Measurements from ENCODE around the gene FGL2.
"Not testable (repeated sequence)": the region's sequence is repeated elsewhere in the genome, so short reads cannot be mapped to it uniquely, and the experiment has no call there.

The FGL2 gene

DNA sequence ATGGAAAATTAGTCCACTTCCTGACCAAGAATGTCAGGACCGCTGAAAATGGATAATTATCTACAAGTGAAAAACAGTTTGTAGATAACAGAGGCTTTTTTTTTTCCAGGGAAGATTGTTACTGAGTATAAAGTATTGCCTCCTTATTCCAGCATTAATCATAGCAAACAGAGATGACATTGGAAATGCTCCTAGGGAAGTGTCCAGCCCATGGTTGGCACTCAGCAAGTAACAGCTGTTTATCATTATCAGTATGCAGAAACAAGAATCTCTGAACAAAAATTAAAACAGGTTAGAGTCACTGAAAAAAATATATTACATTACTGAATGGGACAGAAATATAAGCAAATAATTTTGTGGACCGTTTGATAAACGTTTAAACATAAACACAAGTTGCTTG lies 14.6 kb downstream of the FGL2 start:
- TF ChIP-seq ZFX (IDR thresholded peaks at IDR 0.05; ENCODE audit: borderline replicate concordance), result no peak
- TF ChIP-seq, protein P1, sequence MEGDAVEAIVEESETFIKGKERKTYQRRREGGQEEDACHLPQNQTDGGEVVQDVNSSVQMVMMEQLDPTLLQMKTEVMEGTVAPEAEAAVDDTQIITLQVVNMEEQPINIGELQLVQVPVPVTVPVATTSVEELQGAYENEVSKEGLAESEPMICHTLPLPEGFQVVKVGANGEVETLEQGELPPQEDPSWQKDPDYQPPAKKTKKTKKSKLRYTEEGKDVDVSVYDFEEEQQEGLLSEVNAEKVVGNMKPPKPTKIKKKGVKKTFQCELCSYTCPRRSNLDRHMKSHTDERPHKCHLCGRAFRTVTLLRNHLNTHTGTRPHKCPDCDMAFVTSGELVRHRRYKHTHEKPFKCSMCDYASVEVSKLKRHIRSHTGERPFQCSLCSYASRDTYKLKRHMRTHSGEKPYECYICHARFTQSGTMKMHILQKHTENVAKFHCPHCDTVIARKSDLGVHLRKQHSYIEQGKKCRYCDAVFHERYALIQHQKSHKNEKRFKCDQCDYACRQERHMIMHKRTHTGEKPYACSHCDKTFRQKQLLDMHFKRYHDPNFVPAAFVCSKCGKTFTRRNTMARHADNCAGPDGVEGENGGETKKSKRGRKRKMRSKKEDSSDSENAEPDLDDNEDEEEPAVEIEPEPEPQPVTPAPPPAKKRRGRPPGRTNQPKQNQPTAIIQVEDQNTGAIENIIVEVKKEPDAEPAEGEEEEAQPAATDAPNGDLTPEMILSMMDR (IDR thresholded peaks at IDR 0.05), result no peak
- H3K27ac ChIP-seq, result no peak overlapping the region

DNA sequence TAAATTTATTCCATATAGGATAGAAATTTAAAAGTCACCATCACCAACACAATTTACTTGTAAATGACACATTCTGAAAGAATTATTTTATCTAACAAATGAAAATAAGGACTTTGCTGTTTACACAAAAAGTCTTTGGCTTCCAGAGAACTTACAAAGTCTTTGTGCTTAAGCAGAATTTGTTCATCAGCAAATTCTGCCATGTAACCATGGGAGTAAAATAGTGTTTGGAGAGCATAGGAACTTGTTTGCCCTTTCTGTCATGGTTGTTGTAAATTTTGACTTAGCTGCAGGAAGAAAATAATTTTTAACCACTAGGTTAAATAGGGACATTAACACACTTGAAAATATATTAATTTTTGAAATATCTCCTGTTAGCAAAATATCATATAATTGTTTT lies 15.2 kb downstream of the FGL2 start:
- H3K27ac ChIP-seq, result no peak overlapping the region
- TF ChIP-seq ZFX (IDR thresholded peaks at IDR 0.05; ENCODE audit: borderline replicate concordance), result no peak
- TF ChIP-seq, protein P1 (IDR thresholded peaks at IDR 0.05), result no peak

DNA sequence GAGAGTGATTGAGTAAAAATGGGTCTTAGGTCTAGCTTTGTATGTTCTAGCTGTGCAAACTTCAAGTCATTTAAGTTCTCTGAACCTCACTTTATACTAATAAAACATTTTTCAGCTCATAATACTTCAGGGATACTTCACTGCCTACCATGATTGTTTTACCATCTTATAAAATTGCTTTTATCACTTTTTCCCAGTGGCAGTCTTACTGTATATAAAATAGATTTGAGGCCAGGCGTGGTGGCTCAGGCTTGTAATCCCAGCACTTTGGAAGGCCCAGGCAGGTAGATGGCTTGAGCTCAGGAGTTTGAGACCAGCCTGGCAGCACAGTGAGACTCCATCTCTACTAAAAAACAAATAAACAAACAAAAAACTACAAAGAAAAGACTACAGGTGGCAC lies 17.4 kb downstream of the FGL2 start:
- no peak overlapping the region for H3K27ac ChIP-seq
- no peak for TF ChIP-seq ZFX (IDR thresholded peaks at IDR 0.05; ENCODE audit: borderline replicate concordance)
- TF ChIP-seq, protein P1 (IDR thresholded peaks at IDR 0.05), result no peak

DNA sequence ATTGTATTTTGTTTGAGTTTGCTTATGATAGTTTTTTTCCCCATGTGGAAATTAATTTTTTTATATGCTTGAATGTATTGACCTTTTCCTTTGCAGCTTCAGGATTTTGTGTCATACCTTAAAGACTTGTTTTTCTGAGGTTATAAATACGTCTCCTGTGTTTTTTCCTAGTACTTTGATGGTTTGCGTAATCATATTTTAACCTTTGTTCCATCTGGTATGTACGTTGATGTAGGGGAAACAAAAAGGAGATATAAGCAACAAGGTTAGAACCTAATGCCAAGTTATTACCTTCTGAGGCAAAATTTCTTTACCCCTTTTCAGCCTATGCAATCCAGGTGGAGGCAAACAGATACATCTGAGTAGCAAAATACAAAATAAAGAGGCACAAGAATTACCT lies 17.9 kb downstream of the FGL2 start:
- TF ChIP-seq, protein P1 (IDR thresholded peaks at IDR 0.05), result no peak
- no peak for TF ChIP-seq ZFX (IDR thresholded peaks at IDR 0.05; ENCODE audit: borderline replicate concordance)
- no peak overlapping the region for H3K27ac ChIP-seq

DNA sequence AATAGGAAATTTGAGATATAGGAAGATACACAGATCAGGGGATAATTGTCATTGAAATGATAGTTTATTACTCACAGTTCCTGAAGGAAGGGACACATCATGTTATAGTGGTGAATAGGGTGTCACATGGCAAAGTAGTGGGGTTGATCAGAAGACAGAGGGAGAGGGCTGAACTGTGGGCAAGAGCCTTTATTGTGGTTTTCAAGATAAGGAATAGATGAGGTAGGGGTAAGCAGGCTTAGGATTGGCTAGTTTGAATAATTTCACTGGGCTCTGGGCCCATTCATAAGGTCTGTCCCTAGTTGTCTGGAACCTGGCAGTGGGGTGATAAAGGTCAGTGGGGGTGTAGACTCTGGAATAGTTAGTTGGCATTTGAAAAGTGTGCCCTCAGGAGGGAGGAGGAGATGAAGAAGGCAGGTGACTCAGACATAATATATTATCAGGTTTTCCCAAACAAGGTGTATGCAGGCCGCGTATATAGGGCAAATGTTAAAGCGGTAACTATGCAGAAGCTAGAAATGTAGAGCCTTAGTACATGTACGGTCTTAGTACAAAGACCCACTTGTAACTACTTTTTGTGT lies 18.5 kb downstream of the FGL2 start:
- TF ChIP-seq, protein P1 (IDR thresholded peaks at IDR 0.05), result no peak
- no peak for TF ChIP-seq ZFX (IDR thresholded peaks at IDR 0.05; ENCODE audit: borderline replicate concordance)
- no peak overlapping the region for H3K27ac ChIP-seq

DNA sequence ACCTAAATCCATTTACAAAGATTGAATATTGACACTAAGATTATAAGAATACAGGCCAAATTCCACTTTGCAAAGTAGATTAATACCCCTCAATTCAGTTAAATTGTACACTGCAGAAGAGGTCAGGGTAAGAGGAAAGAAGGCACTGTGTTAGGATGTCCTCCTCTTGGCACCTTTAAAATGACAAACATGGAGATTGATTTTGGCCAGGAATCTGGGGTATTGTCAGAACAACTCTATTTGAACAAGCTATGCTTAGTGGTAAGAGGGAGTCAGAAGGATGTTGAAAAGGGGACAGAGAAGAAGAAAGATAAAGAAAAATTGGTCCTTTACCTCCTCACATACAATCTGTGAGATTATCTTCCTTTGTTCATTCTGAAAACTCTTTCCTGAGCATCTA lies 21.6 kb downstream of the FGL2 start:
- H3K27ac ChIP-seq, result not testable (repeated sequence)

DNA sequence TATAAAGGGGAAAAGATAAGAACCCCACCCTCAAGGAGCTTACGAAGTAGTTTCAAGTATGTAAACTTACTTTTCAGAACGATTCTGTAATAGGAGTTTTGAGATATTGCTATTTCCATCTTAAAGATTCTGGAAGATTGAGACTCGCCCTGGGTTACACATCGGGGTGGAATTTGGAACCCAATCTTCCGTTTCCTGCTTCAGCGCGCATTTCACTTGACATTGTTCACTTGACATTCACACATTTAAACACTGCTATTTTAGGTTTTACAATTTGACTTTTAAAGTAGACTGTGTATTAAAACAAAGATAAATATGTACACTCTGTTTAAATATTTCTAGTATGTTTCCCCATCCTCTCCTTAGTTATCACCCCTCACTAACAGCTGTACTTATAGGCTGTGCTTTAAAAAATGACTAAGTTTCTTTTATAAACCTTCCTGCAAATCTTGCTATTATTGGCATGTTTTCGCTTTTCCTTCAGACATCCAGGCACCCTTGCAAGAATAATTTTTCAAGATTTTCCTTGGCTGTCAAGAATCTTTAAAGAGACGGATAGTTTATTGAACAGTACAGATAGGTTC lies 22.2 kb downstream of the FGL2 start:
- not testable (repeated sequence) for H3K27ac ChIP-seq

DNA sequence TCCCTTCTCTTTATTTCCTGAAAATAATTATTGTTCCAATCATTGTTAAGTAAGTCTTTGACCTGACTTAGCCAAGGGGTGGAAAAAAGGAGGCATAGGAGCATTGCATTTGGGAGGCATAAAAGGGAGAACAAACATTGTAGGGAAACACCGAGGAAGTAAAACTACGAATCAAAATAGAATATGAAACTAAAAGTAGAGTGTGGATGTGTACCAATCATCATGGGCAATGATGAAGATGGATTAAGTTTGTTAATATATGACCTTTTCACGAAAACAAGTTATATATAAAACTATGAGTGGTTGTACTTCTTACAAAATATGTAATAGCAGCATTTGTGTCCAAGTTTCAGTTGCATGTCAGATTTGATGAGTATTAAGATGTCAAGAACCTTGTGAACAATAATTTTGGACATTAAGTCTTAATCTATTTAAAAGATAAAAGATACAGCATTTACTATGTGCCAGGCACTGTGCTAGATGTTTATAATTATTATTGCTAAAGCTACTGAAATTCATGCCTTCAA lies 24.3 kb downstream of the FGL2 start:
- not testable (repeated sequence) for H3K27ac ChIP-seq

DNA sequence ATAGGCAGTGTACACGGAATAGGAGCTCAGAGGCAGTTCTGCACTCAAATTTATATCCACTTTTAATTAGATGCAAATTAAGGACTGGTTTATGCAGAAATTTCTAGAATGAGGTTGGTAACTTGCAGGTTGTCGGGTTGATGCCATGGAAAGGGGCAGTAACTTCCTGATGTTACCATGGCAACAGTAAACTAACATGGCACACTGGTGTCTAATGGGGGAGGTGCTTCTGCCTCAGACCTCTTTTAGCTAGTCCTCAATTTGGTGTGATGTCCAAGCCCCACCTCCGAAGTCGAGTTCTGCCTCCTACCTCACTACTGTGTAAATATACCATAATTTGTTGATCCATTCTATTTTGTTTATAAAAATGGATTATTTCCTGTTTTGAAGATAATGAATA lies 25.2 kb downstream of the FGL2 start:
- not testable (repeated sequence) for H3K27ac ChIP-seq

DNA sequence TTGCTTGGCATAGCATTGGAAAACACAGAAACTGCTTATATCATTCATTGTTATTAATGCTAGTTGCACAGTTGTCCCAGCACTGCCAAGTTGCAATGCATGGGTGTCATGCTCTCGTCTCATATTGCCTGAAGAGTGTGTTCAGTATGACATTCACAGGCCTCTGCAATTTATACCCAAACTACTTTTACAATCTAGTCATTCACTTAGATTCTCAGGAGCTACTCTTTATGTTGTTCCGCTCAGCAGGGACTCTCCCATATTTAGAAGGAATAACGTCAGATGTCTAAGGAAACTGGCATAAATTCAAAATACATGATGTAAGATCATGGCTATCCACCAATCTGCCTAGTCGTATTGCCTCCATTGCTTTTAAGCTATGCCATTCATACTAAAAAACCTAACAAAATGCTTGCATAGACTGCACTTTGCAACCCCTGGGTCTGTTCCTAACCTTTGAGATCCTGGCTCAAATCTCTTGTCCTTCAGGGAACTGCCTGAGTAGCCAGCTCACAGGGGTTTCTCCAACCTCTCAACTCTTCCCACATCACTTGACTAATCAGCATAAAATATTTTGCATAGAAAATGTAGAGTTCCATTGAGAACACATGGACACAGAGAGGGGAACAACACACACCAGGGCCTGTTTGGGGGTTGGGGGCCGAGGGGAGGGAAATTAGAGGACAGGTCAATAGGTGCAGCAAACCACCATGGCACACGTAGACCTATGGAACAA lies 27.0 kb downstream of the FGL2 start:
- H3K27ac ChIP-seq, result not testable (repeated sequence)

DNA sequence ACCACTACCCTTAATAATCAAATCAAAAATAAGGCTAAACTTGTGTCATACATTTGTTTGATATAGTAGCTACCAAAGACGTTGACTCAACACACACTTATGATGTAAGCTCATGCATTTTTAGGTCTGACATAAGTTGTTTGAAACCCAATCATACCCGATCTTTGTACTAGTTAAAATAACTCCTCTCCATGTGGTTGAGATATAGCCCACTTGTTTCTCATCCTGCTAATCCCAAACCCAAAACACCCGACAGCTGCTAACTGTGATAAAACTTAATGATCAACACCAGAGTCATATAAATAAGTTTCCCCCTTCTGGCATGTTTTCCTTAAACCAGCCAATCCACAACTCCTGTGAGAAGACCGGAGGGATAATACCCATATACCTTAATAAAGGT lies 28.5 kb downstream of the FGL2 start:
- H3K27ac ChIP-seq, result not testable (repeated sequence)

All from 22Rv1 (cell line).